HG02763 (cell line): Measurements from ENCODE around the gene ZNF722.
"Not testable (repeated sequence)": the region's sequence is repeated elsewhere in the genome, so short reads cannot be mapped to it uniquely, and the experiment has no call there.

ENCODE experiments used
- ATAC-seq: cut with Tn5 transposase; IDR thresholded peaks from one replicate; pipeline ENCODE4 v1.9.1; 2021; ENCODE audit warnings: mild to moderate bottlenecking, moderate library complexity; ENCODE audit not compliant: unreplicated experiment

The ZNF722 gene

DNA sequence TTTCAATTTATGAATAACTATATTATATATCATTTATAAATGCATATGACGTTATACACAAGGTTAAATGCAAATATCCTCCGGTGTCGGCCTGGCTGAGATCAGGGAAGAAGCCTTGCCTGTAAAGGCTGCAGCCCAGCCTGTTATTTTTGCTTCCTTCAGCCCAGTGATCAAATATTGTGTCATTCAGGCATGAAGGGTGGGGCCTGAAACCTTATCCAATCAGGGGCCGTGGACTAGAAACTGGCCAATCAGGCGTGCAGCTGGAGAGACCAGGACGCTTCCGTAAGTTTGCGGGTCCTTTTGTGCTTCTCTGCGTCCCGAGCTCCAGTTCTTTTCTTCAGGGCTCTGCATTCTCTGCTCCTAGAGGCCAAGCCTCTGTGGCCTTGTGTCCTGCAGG is at the start of gene ZNF722:
TSS of gene ZNF722 (plus strand) at position 301 of the 400 bp plus-strand sequence. CDS start 113 bp downstream, outside the sequence.
- ATAC-seq, result no peak

DNA sequence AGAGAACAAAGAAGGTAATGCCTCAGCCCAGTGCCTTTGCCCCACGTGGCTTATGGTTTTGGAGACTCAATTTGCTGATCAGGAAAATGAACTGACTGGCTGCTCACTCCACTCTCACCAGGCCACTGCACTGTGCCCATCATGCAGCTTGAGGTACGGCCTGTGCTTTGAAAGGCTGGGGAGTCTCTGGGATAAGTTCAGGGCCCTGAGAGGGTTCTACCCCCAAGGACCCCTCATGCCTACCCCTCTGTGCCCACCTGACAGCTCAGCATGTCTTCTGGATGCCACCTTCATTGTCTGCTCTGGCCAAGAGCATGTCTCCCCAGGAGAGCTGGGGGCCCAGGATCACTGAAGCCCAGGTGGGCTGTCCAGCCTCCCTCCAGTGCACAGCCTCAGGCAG is 45.5 kb upstream of the ZNF722 start:
- ATAC-seq, result no peak

DNA sequence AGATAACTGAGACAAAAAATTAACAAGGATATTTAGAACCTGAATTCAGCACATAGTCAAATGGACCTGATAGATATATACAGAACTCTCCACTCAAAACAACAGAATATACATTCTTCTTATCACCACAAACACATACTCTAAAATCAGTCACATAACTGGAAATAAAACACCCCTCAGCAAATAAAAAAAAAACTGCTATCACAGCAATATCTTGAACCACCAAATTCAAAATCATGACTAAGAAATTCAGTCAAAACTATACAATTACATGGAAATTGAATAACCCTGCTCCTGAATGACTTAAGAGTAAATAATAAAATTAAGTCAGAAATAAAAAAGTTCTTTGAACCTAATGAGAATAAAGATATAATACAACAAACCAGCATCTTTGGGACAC is 30.0 kb upstream of the ZNF722 start:
- no peak for ATAC-seq

DNA sequence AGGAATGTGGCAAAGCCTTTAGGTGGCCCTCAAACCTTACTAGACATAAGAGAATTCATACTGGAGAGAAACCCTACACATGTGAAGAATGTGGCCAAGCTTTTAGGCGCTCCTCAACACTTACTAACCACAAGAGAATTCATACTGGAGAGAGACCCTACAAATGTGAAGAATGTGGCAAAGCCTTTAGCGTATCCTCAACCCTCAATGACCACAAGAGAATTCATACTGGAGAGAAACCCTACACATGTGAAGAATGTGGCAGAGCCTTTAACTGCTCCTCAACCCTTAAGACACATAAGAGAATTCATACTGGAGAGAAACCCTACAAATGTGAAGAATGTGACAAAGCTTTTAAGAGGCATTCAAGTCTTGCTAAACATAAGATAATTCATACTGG is 16.8 kb downstream of the ZNF722 start:
- ATAC-seq, result not testable (repeated sequence)

DNA sequence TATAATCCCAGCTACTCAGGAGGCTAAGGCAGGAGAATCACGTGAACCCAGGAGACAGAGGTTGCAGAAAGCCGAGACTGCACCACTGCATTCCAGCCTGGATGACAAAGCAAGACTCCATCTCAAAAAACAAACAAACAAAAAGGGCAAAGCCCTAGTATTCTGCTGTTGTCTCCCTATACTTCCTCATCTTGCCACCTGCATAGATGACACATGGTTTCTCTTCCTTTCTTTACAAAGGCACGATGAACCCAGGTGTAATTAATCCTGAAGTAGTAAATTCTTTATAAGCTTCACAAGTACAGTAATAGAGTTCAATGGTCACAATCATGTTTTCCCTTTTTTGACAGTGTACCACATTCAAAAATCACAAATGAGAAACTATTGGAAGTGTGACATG is 36.7 kb downstream of the ZNF722 start:
- ATAC-seq, result no peak

DNA sequence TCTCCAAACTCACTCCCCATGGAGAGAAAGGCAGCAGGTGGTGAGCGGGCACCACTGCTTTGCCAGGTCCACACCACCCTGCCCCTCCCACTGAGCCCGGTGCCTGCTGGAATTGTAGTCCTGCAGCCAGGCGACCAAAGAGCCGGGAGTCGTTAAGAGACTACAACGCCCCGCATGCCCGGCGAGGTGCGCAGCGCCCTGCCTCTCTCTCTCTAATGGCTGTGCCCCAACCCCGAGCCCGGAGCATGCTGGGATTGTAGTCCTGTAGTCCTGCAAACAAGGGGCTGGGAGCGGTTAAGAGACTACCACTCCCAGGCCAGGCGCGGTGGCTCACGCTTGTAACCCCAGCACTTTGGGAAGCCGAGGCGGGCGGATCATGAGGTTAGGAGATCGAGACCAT is 38.4 kb downstream of the ZNF722 start:
- no peak for ATAC-seq

DNA sequence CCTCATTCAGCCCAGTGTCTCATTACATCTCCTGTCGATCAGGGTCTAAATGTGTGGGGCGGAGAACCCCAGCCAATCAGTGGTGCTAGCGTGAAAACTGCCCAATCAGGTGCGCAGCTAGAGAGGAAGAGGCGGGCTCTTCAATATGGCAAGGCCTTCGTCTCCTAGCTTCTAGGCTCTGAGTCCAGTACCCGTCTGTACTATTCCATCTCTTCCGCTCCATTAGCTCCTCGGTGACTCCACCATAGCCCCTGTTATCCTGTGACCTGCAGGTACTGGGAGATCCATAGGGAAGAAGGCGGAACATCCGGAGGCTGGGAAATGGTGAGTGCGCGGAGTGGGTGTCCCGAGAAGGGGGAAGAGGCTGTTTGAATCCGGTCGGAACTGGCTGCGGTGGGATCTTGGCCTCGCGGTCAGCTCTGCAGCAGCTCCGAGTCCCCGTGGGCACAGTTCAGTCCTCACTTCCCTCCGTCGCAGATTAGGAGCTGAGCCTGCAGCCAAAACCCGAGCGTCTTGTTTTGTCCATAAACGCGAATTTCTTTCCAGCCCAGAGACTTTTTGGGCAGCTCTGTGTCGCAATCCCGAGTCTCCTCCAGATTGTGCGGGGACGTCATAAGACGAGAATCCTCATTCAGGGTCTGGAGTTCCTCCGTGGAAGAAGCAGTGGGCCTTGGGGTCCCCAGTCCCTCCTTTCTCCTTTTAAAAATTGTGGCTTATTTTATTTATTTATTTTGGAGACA is 46.8 kb downstream of the ZNF722 start, which contains the start of gene ZNF727:
TSS of gene ZNF727 (plus strand) at position 134 of the 740 bp plus-strand sequence. CDS start at position 322, 188 bp downstream.
- no peak for ATAC-seq

DNA sequence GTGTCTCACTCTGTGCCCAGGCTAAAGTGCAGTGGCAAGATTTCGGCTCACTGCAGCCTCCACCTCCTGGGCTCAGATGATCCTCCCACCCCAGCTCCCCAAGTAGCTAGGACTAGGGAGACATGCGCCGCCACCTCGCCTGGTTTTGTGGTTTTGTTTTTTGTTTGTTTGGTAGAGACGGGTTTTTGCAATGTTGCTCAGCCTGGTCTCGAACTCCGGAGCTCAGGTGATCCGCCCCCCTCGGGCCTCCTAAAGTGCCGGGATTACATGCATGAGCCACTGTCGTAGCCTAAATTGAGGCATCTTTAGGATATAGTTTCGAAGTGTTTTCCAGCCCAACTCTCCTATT is 47.4 kb downstream of the ZNF722 start:
- no peak for ATAC-seq
